Spleen (tissue), 7 donors: ENCODE results near the gene CCM2L.

Experiments
- POLR2AphosphoS5 ChIP-seq, 3 donors: sonication (generic); formaldehyde crosslinking; IDR thresholded peaks; one replicate each; pipeline ENCODE4 v1.5.1; 2017; ENCODE audit warnings: antibody characterized with exemption in 3 of 3
- TF ChIP-seq, protein P1 (sequence below), 11 experiments: fragments of 200-600 bp in 7 of 11; fragments of 450-650 bp in 4 of 11; sonication (generic) in 4 of 11; IDR thresholded peaks in 8 of 11; conservative IDR thresholded peaks in 3 of 11; 1 replicate in 7 of 11; 2 replicates in 4 of 11; pipeline versions ENCODE4 v1.4.0 to v1.8.0; 2016 to 2021; ENCODE audit warnings: antibody characterized with exemption in 11 of 11, inconsistent platforms in 4 of 11, mild to moderate bottlenecking in 1 of 11
- donor health status: DM: no; HTN: no; CAD: no; lungs with moderate emphysema.
- donor health status: DM: no; HTN: no; CAD: no.
- donor health status: DM: no; HTN: no; CAD: no.

DNA sequence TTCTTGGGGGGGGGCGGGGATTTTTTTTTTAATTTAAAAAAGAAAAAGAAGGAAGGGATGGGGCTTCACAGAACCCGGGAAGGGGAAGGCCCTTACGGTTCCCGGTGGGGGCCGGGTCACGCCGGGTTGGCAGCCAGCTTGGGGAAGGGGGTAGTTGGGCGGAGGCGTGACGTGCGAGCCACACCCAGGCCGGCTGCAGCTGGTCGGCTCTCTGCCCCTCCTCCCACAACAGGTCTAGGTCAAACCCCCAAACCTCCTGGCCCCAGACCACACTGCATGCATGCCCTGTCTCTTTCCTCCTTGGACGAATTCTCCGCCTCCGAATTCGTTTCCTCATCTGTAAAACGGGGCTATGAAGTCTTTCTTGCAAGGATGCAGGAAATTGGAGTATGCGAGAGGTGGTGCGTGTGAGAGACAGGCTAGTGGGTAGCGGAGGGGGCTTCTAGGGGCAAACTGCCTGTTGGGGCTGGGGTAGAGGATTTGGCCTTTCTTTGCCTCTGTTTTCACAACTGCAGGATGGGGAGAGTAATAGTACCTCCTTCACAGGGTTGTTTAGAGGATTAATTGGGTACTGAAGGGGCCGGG is 42.6 kb downstream of the CCM2L start:
- TF ChIP-seq POLR2AphosphoS5 (IDR thresholded peaks at IDR 0.05): peak; percentile 73 to 89 (median 77)
- TF ChIP-seq, protein P1, sequence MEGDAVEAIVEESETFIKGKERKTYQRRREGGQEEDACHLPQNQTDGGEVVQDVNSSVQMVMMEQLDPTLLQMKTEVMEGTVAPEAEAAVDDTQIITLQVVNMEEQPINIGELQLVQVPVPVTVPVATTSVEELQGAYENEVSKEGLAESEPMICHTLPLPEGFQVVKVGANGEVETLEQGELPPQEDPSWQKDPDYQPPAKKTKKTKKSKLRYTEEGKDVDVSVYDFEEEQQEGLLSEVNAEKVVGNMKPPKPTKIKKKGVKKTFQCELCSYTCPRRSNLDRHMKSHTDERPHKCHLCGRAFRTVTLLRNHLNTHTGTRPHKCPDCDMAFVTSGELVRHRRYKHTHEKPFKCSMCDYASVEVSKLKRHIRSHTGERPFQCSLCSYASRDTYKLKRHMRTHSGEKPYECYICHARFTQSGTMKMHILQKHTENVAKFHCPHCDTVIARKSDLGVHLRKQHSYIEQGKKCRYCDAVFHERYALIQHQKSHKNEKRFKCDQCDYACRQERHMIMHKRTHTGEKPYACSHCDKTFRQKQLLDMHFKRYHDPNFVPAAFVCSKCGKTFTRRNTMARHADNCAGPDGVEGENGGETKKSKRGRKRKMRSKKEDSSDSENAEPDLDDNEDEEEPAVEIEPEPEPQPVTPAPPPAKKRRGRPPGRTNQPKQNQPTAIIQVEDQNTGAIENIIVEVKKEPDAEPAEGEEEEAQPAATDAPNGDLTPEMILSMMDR (IDR thresholded peaks at IDR 0.05 in 8 of 11, conservative IDR thresholded peaks at IDR 0.05 in 3 of 11): no peak
